Measurements from ENCODE around the gene GORAB. TPM values are rescaled to one million over a fixed set of nuclear protein-coding genes. Genes with fewer than 3 reads are reported as not detected.
A peak's percentile ranks its signal among the peaks of the same experiment; 100 is the strongest.

GORAB gene
- total and polyA plus RNA-seq, 2 of the 13 experiments (the other 11 are each of a cell fraction or from before 2014, with no cell fraction given), result 6.6 to 9.2 TPM

- peak; percentile 88 for TF ChIP-seq TAF1 (CRISPR knock-in tag; IDR thresholded peaks at IDR 0.05)
- TF ChIP-seq, protein P1, sequence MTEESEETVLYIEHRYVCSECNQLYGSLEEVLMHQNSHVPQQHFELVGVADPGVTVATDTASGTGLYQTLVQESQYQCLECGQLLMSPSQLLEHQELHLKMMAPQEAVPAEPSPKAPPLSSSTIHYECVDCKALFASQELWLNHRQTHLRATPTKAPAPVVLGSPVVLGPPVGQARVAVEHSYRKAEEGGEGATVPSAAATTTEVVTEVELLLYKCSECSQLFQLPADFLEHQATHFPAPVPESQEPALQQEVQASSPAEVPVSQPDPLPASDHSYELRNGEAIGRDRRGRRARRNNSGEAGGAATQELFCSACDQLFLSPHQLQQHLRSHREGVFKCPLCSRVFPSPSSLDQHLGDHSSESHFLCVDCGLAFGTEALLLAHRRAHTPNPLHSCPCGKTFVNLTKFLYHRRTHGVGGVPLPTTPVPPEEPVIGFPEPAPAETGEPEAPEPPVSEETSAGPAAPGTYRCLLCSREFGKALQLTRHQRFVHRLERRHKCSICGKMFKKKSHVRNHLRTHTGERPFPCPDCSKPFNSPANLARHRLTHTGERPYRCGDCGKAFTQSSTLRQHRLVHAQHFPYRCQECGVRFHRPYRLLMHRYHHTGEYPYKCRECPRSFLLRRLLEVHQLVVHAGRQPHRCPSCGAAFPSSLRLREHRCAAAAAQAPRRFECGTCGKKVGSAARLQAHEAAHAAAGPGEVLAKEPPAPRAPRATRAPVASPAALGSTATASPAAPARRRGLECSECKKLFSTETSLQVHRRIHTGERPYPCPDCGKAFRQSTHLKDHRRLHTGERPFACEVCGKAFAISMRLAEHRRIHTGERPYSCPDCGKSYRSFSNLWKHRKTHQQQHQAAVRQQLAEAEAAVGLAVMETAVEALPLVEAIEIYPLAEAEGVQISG (CRISPR knock-in tag; IDR thresholded peaks at IDR 0.05), result peak; percentile 70
- TF ChIP-seq SP2 (CRISPR knock-in tag; IDR thresholded peaks at IDR 0.05), result no peak
- TF ChIP-seq FIP1L1 (IDR thresholded peaks at IDR 0.05; ENCODE audit: borderline replicate concordance, insufficient read depth, low read depth, low read length), result 0 out of 2 replicates have a peak, but pooled peaks have one; percentile 50
- TF ChIP-seq IRF1 (CRISPR knock-in tag; IDR thresholded peaks at IDR 0.05; ENCODE audit: low read depth), result 0 out of 2 replicates have a peak, but pooled peaks have one; percentile 26
- peak; percentile 98 for TF ChIP-seq DMAP1 (CRISPR knock-in tag; IDR thresholded peaks at IDR 0.05)
- 0 out of 2 replicates have a peak, but pooled peaks have one; percentile 13 for TF ChIP-seq PATZ1 (CRISPR knock-in tag; IDR thresholded peaks at IDR 0.05)
- TF ChIP-seq THAP7 (CRISPR knock-in tag; IDR thresholded peaks at IDR 0.05), result no peak
- no peak for TF ChIP-seq ZC3H4 (CRISPR knock-in tag; IDR thresholded peaks at IDR 0.05; ENCODE audit: borderline replicate concordance)
- TF ChIP-seq CAMTA2 (CRISPR knock-in tag; IDR thresholded peaks at IDR 0.05; ENCODE audit: borderline replicate concordance), result no peak
- TF ChIP-seq GZF1 (CRISPR knock-in tag; IDR thresholded peaks at IDR 0.05), result no peak; the same call in 1 of the 2 replicates
- TF ChIP-seq KDM2A (CRISPR knock-in tag; IDR thresholded peaks at IDR 0.05; ENCODE audit: borderline replicate concordance, low read depth), result peak; percentile 81
- no peak for TF ChIP-seq ZNF615 (CRISPR knock-in tag; IDR thresholded peaks at IDR 0.05; ENCODE audit: borderline replicate concordance)
- TF ChIP-seq ARNTL (CRISPR knock-in tag; IDR thresholded peaks at IDR 0.05), result peak; percentile 49; the same call in 1 of the 2 replicates
- TF ChIP-seq DRAP1 (CRISPR knock-in tag; IDR thresholded peaks at IDR 0.05), result peak; percentile 61; the same call in 1 of the 2 replicates
- no peak for TF ChIP-seq ZNF550 (CRISPR knock-in tag; IDR thresholded peaks at IDR 0.05; ENCODE audit: borderline replicate concordance)
- no peak for TF ChIP-seq ZNF225 (CRISPR knock-in tag; IDR thresholded peaks at IDR 0.05)
- peak; percentile 29; the same call in 1 of the 2 replicates for TF ChIP-seq KLF6 (CRISPR knock-in tag; IDR thresholded peaks at IDR 0.05)
- TF ChIP-seq NCOA2 (CRISPR knock-in tag; IDR thresholded peaks at IDR 0.05), result 0 out of 2 replicates have a peak, but pooled peaks have one; percentile 11
- no peak for TF ChIP-seq CHCHD3 (CRISPR knock-in tag; IDR thresholded peaks at IDR 0.05)
- TF ChIP-seq AKAP8 (CRISPR knock-in tag; IDR thresholded peaks at IDR 0.05), result no peak
- TF ChIP-seq SMAD9 (CRISPR knock-in tag; IDR thresholded peaks at IDR 0.05), result no peak
- TF ChIP-seq ZNF121 (CRISPR knock-in tag; IDR thresholded peaks at IDR 0.05), result no peak
Measured at GRCh38 chr1:170531758-170532657, at the start of gene GORAB (continued).

Data from HepG2 (cell line).